Coronary artery (tissue), 2 donors: ENCODE results near the gene FASLG.
"Not testable (repeated sequence)": the region's sequence is repeated elsewhere in the genome, so short reads cannot be mapped to it uniquely, and the experiment has no call there.

Source experiments
- DNase-seq: peaks from one replicate; pipeline ENCODE4 v3.0.0-alpha.2; 2017; ENCODE audit warnings: low spot score
- H3K27ac ChIP-seq, 2 donors: fragments of 200-600 bp; sonication (generic); one replicate each; pipeline ENCODE4 v1.5.1; 2016 to 2019
- H3K4me3 ChIP-seq: fragments of 200-600 bp; sonication (generic); 2 replicates; pipeline ENCODE4 v1.5.1; 2016; ENCODE audit warnings: mild to moderate bottlenecking, moderate library complexity
- CTCF ChIP-seq: fragments of 200-600 bp; sonication (generic); IDR thresholded peaks from one replicate; pipeline ENCODE4 v1.5.1; 2019; ENCODE audit warnings: antibody characterized with exemption

FASLG gene, protein sequence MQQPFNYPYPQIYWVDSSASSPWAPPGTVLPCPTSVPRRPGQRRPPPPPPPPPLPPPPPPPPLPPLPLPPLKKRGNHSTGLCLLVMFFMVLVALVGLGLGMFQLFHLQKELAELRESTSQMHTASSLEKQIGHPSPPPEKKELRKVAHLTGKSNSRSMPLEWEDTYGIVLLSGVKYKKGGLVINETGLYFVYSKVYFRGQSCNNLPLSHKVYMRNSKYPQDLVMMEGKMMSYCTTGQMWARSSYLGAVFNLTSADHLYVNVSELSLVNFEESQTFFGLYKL

DNA sequence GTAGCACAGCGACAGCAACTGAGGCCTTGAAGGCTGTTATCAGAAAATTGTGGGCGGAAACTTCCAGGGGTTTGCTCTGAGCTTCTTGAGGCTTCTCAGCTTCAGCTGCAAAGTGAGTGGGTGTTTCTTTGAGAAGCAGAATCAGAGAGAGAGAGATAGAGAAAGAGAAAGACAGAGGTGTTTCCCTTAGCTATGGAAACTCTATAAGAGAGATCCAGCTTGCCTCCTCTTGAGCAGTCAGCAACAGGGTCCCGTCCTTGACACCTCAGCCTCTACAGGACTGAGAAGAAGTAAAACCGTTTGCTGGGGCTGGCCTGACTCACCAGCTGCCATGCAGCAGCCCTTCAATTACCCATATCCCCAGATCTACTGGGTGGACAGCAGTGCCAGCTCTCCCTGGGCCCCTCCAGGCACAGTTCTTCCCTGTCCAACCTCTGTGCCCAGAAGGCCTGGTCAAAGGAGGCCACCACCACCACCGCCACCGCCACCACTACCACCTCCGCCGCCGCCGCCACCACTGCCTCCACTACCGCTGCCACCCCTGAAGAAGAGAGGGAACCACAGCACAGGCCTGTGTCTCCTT, at the start of gene FASLG:
FASLG (plus strand) TSS at position 233 of the 583 bp plus-strand sequence; CDS start at position 332, 99 bp downstream.
- DNase-seq, result no peak
- Histone ChIP-seq H3K4me3 (no peak within 1 kb of the TSS), H3K27ac (no peak within 1 kb of the TSS)
- TF ChIP-seq CTCF, result no peak

DNA sequence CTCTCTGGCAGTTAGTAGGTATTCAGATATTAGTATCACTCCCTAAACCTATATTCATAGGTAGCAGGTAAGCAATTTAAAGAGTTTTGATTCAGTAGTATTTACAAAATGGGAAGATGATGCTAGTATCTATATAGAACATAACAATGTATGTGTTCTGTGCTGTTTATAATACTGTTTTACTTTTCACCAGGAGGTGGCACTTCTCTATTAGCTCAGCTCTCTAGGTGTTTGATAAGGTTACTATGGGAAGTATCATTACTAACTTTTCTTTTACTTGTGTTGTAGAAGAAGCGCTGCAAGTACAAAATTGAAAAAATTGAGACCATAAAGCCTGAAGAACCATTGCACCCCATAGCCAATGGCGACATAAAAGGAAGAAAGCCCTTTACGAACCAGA, 49.4 kb upstream of the FASLG start:
- DNase-seq, result no peak
- TF ChIP-seq CTCF, result no peak
- no peak overlapping the region for H3K4me3 ChIP-seq

DNA sequence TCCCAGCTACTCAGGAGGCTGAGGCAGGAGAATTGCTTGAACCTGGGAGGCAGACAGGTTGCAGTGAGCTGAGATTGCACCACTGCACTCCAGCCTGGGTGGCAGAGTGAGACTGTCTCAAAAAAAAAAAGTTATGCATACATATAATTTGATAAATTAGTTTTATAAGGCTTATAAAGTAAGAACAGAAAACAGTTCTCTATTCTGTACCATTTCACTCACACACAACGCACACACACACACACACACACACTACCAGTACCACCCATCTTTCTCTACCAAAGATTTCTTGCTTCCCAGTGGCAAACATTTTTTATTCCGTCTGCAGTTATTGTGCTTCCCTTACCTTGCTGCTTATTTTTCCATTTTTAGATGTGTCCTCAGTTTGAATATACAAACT, 46.4 kb upstream of the FASLG start:
- TF ChIP-seq CTCF, result no peak
- no peak for DNase-seq
- no peak overlapping the region for H3K27ac ChIP-seq
- H3K4me3 ChIP-seq, result no peak overlapping the region

More for the DNA sequence above, 49.4 kb upstream of the FASLG start:
- no peak overlapping the region for H3K27ac ChIP-seq

GRCh38 chr1:172613294-172613693, 45.6 kb upstream of the FASLG start:
- no peak overlapping the region for H3K4me3 ChIP-seq
- no peak overlapping the region for H3K27ac ChIP-seq
- no peak for DNase-seq
- no peak for TF ChIP-seq CTCF

- Histone ChIP-seq H3K4me3 (no peak overlapping the region), H3K27ac (no peak overlapping the region)
- DNase-seq, result no peak
- no peak for TF ChIP-seq CTCF
These were observed 42.7 kb upstream of the FASLG start for GRCh38 chr1:172616195-172616594.

DNA sequence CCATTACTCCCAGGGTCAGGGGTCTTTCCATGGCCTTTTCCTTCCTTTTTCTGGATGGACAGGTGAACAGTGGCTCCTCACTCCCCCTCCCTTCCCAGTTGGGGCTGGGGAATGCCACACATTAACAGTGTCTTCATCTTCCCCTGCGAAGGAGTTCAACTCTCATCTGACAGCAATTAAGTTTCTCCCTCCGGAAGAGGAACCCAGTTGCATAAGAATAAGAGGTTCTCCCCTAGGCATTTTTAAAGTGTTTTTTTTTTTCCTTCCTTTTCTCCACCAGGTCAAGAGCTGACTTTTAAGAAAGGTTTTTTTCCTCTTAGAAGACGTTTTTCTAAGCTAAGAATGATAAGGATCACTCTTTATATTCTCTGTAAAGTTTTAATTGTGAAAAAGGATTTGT, 42.3 kb upstream of the FASLG start:
- TF ChIP-seq CTCF, result no peak
- no peak overlapping the region for H3K27ac ChIP-seq
- H3K4me3 ChIP-seq, result no peak overlapping the region
- DNase-seq, result no peak

DNA sequence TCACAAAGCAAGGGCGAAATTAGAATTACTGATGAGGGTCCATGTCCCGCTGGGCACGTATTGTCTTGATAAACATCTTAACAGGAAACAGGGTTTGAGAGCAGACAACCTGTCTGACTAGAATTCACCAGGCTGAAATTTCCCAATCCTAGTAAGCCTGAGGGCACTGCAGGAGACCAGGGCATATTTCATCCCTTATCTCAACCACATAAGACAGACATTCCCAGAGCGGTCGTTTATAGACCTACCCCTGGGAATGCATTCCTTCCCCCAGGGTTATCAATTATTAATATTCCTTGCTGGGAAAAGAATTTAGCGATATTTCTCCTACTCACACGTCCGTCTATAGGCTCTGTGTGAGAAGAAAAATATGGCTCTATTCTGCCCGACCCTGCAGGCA, 38.3 kb upstream of the FASLG start:
- not testable (repeated sequence) for H3K4me3 ChIP-seq, H3K27ac ChIP-seq, DNase-seq
